SW 1271 (cell line): ENCODE data around the gene GOLGA6L9.
"Not testable (repeated sequence)": the region's sequence is repeated elsewhere in the genome, so short reads cannot be mapped to it uniquely, and the experiment has no call there.

Source experiments
- DNase-seq, 2 experiments: peaks; one replicate each; lab custom pipeline; 2025; lab: John Stamatoyannopoulos, UW

GOLGA6L9 gene, protein sequence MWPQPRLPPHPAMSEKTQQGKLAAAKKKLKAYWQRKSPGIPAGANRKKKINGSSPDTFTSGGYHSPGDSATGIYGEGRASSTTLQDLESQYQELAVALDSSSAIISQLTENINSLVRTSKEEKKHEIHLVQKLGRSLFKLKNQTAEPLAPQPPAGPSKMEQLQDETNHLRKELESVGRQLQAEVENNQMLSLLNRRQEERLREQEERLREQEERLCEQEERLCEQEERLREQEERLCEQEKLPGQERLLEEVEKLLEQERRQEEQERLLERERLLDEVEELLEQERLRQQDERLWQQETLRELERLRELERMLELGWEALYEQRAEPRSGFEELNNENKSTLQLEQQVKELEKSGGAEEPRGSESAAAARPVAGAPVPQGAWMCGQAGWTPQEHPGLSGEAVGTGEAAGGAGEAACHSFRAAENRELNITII

DNA sequence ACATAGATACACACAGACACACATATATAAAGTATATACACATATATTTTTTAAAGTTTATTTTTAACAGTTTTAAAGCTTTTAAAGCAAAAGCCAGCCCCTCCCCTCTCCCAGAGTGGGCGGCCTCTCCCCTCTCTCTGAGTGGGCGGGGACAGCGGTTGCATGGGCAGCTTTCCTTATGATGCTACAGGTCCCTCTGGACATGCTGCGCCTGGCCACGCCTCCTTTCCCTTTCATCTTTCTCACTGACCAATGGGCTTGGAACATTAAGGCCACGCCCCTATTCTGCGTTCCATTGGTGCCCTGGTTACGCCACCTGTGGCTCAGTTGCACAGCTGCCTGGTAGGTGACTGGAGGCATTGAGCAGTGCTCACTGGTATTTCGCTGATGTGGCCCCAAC, at the start of gene GOLGA6L9:
Gene GOLGA6L9 (plus strand): TSS at position 124 of the 400 bp plus-strand sequence. CDS start 264 bp downstream, at position 388.
- not testable (repeated sequence) for DNase-seq

DNA sequence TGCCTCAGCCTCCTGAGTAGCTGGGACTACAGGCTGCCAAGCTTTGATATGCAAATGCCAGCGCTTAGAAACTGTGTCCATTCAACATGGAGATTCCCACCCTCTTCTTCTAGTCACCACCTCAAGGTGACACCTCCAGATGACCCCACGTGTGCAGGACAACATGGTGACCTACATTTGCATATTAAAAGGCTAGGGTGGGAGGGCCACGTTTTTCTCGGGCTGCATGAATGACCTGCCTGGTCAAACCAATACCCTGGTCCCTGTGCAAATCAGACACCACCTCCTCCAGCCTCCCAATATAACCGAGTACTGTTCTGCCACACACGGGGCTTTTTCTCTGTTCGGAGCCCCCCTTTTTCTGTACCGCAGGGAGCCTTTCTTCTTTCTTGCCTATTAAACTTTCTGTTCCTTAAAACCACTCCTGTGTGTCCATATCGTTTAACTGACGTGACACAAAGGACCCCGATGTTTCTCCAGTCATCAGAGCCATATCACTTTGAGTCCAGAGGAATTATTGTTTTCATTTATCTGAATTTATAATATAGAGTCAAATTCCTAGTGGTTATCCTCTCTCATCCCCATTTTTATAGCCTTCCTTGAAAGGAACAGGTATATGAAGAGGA, 48.2 kb upstream of the GOLGA6L9 start:
- not testable (repeated sequence) for DNase-seq

DNA sequence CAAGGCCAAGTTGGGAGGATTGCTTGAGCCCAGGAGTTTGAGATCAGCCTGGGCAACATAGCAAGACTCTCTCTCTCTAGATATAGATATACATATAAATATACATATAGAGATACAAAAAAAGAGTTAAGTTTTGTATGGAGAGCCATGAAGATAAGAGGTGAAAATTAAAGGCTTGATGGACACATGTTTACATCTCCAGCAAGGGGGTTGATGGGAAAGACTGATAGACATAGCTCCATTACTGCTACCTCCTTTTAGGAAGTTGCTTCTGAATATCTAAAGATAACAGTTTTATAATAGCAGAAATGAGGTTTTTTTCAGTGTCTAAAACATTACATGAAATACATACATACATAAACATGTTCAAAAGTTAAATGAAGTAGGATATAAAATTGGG, 42.4 kb upstream of the GOLGA6L9 start:
- DNase-seq = not testable (repeated sequence)

- DNase-seq = not testable (repeated sequence)
Observed at GRCh38 chr15:82390152-82390551, 39.5 kb upstream of the GOLGA6L9 start.

DNA sequence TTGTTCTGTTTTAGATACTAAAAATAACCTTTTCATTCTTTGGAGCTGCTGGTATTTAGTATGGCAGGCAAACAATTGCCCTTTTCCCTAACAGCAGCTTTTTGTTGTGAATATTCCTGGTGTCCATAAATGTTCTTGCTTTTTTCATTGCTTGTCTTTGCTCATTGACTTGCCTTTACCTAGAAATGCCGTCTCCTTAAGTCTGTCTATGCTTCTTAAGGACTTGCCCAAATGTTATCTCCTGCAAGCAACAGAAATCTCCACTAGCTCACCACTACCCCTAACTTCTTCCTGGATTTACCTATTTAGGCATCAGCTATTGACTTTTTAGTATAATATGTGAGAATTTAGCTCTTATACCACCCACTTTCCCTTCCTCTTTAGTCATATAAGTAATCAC, 37.5 kb upstream of the GOLGA6L9 start:
- not testable (repeated sequence) for DNase-seq

DNA sequence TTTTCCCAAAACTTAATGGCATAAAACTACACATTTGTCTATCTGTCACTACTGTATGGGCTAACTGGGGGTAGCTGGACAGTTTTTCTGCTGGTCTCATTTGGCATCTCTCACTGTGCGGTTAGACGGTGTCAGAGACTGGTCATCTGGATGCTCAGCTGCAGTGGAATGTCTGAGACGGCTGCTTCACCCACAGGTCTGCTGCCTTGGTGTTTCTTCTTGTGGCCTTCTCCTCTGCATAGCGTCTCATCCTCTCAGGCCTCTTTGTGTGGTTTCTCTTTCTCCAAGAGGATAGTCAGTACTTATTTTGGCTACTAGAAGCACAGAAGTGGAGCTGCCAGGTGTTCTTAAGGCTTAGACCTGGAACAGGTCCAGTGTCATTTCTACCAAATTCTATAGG, 35.9 kb upstream of the GOLGA6L9 start:
- DNase-seq = no peak

DNA sequence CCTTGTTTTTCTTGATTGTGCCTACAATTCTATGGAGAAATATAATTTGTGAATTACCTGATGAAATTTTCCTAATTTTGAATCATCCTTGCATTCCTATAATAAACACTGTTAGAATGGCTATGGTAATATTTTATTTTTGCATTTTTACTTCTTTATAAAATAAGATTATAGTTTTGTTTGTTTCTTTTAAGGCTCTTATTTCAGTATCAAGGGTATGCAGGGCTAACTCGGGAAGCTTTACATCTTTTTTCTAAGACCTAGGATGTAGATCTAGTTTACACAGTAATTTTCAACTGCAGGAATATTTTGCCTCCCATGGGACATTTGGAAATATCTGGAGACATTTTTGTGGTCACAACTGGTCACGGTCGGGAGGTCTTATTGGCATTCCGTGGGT, 33.8 kb upstream of the GOLGA6L9 start:
- DNase-seq = not testable (repeated sequence)

- no peak for DNase-seq
Observed at GRCh38 chr15:82397817-82398216, 31.8 kb upstream of the GOLGA6L9 start.

GRCh38 chr15:82398785-82399184, 30.8 kb upstream of the GOLGA6L9 start:
- no peak for DNase-seq

- DNase-seq = not testable (repeated sequence)
Observed at GRCh38 chr15:82399366-82400103, 30.1 kb upstream of the GOLGA6L9 start.

GRCh38 chr15:82401918-82402317, 27.7 kb upstream of the GOLGA6L9 start:
- not testable (repeated sequence) for DNase-seq

DNA sequence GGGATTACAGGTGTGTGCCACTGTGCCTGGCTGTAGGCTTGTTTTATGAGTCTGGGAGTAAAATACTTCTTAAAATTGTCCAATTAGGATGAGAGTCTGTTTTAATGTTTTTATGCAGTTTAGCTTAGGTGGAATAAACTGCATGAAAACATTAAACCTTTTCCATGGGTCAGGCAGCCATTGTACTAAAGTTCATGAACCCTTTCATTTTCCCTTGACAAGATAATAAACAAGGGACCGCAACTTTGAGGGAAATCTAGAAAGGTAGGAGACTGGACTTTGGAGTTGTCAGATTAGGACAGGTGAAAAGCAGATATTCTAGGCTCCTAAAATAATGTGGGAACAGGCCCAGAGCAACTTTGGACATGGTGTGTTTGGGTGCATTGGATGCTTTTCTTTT, 27.3 kb upstream of the GOLGA6L9 start:
- not testable (repeated sequence) for DNase-seq

DNA sequence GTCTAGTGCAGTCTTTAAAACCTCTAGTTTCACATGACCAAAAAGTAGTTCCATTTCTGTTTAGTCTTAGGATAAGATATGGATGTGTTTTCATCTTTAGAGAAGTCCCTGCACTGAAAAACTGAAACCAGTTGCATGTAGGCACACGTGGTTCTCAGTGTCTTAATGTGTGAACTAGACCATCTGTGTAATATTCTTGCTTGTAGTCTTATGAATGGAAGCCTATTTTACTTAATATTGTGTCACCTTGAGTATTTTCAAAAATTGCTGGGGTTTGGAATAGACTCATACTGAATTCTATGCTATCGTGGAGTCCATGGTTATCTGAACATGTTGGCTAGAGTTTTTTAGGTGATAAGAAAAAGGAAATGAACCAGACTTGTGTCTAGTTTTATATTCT, 23.4 kb upstream of the GOLGA6L9 start:
- DNase-seq = not testable (repeated sequence)

DNA sequence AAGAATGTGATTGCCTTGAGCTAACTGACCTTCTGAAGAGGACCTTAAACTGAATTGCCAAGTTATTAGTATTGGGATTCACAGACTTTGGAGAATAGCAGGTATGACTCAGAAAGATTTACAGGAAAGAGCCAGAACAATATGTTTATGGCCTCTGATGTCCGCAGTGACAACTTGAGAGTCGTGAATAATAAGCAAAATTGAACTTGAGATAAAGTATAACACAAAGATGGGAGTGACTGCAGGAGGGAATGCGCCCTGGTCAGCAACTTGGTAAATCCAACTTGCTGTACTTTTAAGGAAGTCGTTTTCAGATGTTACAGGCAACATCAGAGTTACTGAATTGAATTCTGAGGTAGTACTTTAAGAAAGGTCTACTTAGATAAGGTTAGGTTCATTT, 19.3 kb upstream of the GOLGA6L9 start:
- DNase-seq = not testable (repeated sequence)

DNA sequence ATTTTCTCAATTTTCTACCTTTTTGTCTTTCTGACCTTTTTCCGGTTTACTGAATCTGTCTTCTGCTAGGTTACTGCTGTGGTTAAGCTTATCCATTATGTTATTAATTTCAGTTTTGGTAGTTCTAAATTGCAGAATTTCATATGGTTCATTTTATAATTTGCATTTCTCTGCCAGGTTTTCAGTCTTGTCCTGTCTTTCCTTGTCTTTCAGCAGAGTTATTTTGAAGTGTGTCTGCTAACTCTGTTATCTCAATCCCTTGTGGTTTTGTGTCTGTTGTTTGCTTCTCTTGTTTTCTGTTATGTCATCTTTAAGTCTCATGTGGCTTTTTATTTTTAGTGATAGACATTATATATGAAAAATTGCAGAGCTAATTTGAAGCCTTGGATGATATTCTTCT, 18.0 kb upstream of the GOLGA6L9 start:
- DNase-seq = not testable (repeated sequence)

DNA sequence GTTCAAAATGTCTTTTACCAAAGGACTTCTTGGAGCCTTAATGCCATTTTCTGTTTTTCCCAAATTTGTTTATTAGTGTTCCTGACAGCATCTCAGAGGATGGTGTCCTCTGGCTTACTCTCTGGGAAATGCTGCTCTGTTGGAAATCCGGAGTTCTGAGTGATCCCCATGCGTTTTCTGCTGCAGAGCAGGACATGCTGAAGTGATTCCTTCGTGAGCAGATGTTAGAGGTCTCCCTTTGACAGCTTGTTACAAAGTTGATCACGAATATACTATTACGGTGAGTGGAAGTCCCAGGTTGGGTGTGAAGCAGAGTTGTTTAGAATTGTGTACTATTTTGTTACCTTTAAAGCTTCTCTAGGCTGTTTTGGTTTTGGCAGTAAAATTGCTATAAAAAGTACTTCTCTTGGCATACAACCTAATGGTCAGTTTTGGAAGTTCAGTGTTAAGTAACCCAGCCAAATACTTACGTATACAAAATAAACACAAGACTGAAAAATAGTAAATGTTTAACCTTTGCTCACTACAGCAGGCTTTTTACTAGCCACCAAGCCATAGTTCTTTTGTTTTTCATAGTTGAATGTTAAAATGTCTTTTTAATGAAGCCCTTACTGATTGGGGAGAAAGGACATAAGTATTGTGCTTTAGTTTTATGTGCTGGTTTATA, 15.0 kb upstream of the GOLGA6L9 start:
- DNase-seq = not testable (repeated sequence)

GRCh38 chr15:82420516-82420915, 9.1 kb upstream of the GOLGA6L9 start:
- not testable (repeated sequence) for DNase-seq

- not testable (repeated sequence) for DNase-seq
Observed at GRCh38 chr15:82420966-82421365, 8.7 kb upstream of the GOLGA6L9 start.

DNA sequence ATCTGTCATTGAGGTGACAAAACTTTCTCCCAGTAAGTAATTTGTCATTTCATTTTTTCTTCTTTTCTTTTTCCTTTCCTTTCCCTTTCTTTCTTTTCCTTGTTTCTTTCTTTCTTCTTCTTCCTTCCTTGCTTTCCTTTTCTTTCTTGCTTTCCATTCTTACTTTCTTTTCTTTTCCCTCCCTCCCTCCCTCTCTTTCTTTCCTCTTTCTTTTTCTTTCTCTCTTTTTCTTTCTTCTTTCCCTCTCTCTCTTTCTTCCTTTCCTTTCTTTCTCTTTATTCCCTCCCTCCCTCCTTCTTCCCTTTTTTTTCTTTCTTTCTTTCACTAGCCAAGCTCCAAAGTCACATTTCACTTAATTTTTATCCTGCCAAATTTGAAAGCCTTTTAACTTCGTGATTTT, 2.5 kb upstream of the GOLGA6L9 start:
- DNase-seq = not testable (repeated sequence)

- not testable (repeated sequence) for DNase-seq
Observed at GRCh38 chr15:82445420-82445819, 15.8 kb downstream of the GOLGA6L9 start.

DNA sequence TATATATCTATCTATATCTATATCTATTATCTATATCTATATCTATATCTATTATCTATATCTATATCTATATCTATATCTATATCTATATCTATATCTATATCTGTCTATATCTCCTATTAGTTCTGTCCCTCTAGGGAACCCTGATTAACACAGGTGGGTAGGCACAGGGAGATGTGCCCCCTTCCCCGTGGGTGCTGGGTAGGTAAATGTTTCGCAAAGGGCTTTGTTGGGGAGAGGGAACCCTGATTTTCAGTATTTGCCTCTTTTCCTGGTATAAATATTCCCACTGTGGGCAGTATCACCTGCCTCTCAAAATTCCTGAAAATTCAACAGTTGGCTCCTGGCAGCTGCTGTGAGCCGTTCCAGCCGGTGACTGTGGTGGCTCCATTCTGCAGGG, 27.7 kb downstream of the GOLGA6L9 start:
- not testable (repeated sequence) for DNase-seq

DNA sequence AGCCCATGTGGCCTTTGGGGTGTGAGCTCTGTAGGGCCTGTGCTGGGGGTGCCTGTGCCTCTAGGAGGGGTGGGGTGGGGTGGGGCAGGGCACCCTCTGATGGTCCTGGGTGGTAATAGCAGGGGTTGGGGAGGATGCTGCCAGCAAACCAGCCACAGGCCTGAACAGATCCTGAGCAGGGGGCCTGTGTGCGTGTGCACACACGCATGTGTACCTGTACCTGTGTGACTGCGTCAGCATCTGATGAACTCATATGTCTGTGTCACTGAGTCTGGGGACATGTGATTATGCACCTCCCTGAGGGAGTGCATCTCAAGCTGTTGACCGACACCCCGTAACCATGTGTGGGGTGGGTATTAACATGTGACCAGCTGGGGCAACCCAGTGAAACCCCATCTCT, 36.0 kb downstream of the GOLGA6L9 start:
- DNase-seq = not testable (repeated sequence)
